Fibroblast of villous mesenchyme (primary cell): ENCODE data around the gene IDH1. TPM values are rescaled to one million over a fixed set of nuclear protein-coding genes. Genes with fewer than 3 reads are reported as not detected.
"Not testable (repeated sequence)": the region's sequence is repeated elsewhere in the genome, so short reads cannot be mapped to it uniquely, and the experiment has no call there.

ENCODE experiments used
- DNase-seq: peaks from one replicate; pipeline ENCODE4 v3.0.0-alpha.2; 2010; ENCODE audit warnings: low read depth
- H3K4me3 ChIP-seq: 2 replicates; pipeline ENCODE4 v1.5.1; 2011; ENCODE audit warnings: low read depth, mild to moderate bottlenecking, low read length
- total RNA-seq: library from RNA; depleted of rRNA; stranded (reverse); fragments of >200 nt; gene quantifications from 2 replicates; pipeline ENCODE4 v1.2.3, GENCODE V29; 2012
- TF ChIP-seq, protein P1 (sequence below): IDR thresholded peaks from 2 replicates; pipeline ENCODE4 v1.5.1; 2012; ENCODE audit warnings: low read depth, mild to moderate bottlenecking, low read length; ENCODE audit not compliant: insufficient read depth

Gene IDH1
- total RNA-seq, 1 donor, result 215 TPM

DNA sequence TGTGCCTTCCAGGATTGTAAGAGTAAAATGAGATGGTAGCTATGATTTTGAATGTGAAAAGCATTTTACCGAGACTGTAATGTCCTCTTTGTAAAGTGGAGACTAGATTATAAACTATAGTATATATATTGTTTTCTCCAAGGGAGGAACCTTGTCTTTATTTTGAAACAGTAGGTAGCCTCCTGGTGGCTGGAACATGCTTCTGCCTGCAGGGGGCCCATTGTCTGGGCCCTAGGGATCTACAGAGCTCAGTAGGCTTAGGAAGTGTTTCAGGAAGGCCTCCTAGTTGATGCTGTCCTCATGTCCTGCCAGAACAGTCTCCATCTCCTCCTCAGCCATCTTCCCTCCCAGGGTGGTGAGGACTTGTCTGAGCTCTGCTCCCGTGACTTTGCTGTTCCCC is 14.2 kb upstream of the IDH1 start:
- H3K4me3 ChIP-seq, result no peak overlapping the region
- DNase-seq, result no peak
- TF ChIP-seq, protein P1, sequence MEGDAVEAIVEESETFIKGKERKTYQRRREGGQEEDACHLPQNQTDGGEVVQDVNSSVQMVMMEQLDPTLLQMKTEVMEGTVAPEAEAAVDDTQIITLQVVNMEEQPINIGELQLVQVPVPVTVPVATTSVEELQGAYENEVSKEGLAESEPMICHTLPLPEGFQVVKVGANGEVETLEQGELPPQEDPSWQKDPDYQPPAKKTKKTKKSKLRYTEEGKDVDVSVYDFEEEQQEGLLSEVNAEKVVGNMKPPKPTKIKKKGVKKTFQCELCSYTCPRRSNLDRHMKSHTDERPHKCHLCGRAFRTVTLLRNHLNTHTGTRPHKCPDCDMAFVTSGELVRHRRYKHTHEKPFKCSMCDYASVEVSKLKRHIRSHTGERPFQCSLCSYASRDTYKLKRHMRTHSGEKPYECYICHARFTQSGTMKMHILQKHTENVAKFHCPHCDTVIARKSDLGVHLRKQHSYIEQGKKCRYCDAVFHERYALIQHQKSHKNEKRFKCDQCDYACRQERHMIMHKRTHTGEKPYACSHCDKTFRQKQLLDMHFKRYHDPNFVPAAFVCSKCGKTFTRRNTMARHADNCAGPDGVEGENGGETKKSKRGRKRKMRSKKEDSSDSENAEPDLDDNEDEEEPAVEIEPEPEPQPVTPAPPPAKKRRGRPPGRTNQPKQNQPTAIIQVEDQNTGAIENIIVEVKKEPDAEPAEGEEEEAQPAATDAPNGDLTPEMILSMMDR, result peak; percentile 32

DNA sequence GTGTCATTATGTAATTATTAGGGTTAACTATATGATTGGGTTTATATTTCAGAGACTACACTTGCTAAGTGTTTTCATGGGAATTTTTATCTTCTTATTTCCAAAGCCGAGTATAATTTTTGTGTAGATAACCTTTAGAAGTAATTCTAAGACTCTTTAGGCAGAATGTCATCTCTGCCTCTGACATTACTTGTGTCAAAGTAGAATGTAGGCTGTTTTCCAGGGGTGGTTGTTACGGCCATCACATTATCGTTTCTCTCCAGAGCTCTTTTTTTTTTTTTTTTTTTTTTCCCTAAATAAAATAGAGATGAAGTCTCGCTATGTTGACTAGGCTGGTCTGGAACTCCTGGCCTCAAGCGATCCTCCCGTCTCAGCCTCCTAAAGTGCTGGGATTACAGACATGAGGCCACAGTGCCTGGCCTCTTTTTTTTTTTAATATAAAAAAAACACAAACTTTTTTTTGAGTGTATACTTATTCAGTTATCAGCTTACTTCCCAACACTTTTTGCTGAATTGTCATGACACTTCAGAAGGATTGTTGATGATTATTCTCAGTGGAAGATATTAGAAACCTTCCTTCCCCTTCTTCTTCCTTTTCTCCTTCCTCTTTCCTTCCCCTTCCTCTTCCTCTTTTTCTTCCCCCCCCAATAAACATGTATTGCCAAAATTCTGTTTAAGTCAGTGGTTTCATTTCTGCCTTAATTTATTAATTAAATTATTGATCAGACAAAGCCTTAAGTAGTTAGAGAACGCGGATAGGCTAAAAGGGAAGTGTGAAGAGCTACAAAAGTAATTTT is 13.5 kb upstream of the IDH1 start:
- DNase-seq, result no peak
- TF ChIP-seq, protein P1, result no peak
- peak overlapping the region; percentile 86 for H3K4me3 ChIP-seq

DNA sequence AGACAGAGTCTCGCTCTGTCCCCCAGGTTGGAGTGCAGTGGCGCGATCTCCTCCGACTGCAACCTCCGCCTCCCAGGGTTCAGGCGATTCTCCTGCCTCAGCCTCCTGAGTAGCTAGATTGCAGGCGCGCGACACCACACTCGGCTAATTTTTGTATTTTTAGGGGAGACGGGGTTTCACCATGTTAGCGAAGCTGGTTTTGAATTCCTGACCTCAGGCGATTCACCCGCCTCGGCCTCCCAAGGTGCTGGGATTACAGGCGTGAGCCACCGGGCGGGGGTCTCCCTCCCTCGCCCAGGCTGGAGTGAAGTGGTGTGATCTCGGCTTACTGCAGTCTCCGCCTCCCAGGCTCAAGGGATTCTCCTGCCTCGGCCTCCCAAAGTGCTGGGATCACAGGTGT is 12.7 kb upstream of the IDH1 start:
- not testable (repeated sequence) for DNase-seq
- peak overlapping the region; percentile 86 for H3K4me3 ChIP-seq

DNA sequence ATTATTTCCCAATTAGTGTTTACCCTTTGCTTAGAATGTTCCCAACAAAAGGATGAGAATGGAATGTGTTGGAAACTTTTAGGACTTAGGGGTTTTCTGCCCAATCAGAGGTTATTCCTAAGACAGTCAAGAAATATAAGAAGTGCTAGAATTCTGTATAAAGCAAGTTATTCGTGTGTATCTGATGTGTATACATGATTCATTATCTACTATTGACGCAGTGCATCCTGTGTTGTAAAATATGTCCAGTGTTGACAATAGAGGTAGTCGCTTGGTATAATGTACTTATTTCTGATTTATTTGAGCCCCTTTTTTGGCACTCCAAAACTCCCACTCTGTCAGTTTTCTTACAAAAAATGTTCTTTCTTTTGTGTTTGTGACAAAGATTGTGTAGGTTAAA is 12.1 kb upstream of the IDH1 start:
- peak; percentile 46 for DNase-seq
- TF ChIP-seq, protein P1, result no peak
- peak overlapping the region; percentile 86 for H3K4me3 ChIP-seq

DNA sequence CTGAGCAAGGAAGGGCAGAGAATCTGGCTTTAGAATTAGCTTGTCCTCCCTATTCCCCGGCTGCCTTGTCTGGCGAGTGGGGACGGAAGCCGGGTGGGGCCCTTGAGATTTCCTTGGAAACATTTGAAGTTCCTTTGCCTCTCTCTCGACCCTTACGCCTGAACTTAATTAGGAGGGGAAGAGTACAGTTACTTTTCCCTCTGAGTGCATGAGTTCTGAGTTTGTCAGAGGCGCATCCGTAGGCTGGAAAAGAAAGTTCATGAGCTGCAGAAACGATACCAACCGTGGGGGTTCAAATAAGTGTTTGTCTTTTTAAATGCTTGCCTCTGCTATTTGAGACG is 11.7 kb upstream of the IDH1 start:
- TF ChIP-seq, protein P1, result no peak
- DNase-seq, result peak; percentile 49
- H3K4me3 ChIP-seq, result peak overlapping the region; percentile 86

DNA sequence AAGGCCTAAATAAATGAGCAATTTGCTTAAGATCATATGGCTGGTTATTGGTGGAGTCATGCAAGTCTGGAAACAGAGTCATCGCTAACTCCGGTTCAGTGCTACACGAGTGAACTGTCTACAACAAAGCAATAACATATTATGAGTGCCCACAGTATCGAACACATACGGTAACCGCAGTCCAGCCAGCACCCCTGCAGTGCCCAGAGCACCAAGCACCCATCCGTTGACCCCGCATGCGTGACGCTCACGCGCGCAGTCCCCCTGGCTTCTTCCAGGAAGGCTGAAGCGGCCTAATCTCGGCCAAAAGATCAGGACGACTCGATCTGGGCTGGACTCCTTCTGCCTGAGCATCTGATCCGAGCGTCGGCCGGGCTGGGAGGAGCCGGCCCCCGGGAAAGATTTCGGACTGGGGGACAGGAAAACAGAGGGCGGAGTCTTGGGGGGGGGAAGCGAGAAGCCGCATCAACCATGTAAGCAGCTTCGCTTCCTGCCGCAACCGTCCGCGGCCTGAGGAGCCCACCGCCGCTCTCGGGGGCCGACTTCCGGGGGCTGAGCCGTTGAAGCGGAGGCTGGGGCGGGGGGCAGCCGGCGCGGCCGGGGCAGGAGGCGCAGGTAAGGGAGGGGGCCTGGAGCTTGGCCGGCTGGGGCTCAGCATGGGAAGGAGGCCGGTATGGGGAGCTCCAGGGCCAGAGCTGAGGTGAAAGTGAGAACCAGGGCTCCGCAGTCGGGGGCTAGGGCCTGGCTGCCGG is 11.1 kb upstream of the IDH1 start, which contains the start of gene PIKFYVE:
Gene PIKFYVE, plus strand, starts transcription at position 455 of the 752 bp plus-strand sequence. CDS start 5,265 bp downstream, outside the sequence.
- H3K4me3 ChIP-seq, result peak within 1 kb of the TSS; percentile 86
- peak; percentile 99 for DNase-seq
- TF ChIP-seq, protein P1, result no peak

DNA sequence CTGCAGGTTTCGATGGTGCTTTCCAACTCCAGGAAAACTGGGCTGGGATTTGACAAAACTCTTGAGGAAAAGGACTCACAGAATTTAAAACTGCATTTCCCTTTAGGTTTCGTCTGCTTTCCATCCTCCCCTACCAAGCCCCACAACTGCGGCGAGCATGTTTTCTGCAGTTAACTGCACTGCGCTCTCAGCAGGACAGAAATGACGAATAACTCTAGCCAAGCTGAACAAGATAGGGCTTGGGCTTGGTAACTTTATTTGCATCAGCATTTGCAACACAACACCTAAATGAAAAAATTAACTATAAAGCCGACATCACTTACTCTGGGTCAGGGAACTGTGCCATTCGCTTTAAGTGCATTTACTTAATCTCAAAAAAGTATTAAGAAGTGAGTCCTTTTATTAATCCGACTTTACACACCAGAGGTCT is 10.5 kb upstream of the IDH1 start:
- TF ChIP-seq, protein P1, result no peak
- peak overlapping the region; percentile 86 for H3K4me3 ChIP-seq
- DNase-seq, result peak; percentile 58

DNA sequence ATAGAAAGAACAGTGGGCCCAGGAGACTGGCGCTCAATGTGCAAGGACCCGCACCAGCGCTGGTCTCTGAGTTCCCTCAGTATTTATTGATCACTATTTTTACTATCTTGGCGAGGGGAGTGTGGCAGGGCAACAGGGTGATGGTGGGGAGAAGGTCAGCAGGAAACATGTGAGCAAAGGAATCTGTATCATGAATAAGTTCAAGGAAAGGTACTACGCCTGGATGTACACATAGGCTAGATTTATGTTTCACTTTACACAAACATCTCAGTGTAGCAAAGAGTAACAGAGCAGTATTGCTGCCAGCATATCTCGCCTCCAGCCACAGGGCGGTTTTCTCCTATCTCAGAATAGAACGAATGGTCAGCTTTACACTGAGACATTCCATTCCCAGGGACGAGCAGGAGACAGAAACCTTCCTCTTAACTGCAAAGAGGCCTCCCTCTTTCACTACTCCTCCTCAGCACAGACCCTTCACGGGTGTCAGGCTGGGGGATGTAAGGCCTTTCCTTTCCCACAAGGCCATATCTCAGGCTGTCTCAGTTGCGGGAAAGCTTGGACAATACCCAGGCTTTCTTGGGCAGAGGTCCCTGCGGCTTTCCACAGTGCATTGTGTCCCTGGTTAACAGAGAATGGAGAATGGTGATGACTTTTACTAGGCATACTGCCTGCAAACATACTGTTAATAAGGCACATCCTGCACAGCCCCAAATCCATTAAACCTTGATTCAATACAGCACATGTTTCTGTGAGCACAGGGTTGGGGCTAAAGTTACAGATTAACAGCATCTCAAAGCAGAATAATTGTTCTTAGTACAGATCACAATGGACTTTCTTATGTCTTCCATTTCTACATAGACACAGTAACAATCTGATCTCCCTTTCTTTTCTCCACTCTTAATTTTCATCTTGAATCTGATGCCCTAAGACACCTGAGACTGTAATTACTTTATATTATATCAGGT is 2.3 kb upstream of the IDH1 start:
- DNase-seq, result peak; percentile 50

More for the DNA sequence above, 2.3 kb upstream of the IDH1 start:
- H3K4me3 ChIP-seq, result not testable (repeated sequence)
